ACC112 (cell line): ENCODE measurements around the gene TATDN3.
A peak's percentile ranks its signal among the peaks of the same experiment; 100 is the strongest.
"Not testable (repeated sequence)": the region's sequence is repeated elsewhere in the genome, so short reads cannot be mapped to it uniquely, and the experiment has no call there.

Experiments used
- H2AFZ ChIP-seq: fragments of 200-600 bp; sonication (generic); one replicate; pipeline ENCODE4 v1.6.0; 2017; ENCODE audit warnings: antibody characterized with exemption, low read length; ENCODE audit not compliant: unreplicated experiment
- H3K27ac ChIP-seq: fragments of 200-600 bp; sonication (generic); 2 replicates; pipeline ENCODE4 v1.5.1; 2014; ENCODE audit warnings: low read depth, mild to moderate bottlenecking, antibody characterized with exemption, low read length, moderate library complexity
- H3K27me3 ChIP-seq: fragments of 200-600 bp; sonication (generic); 2 replicates; pipeline ENCODE4 v1.6.1; 2014; ENCODE audit warnings: mild to moderate bottlenecking, antibody characterized with exemption, low read length, moderate library complexity, mixed read lengths; ENCODE audit not compliant: insufficient read depth
- H3K36me3 ChIP-seq: fragments of 200-600 bp; sonication (generic); 2 replicates; pipeline ENCODE4 v1.6.1; 2016; ENCODE audit warnings: mild to moderate bottlenecking, antibody characterized with exemption, low read length, moderate library complexity, mixed read lengths; ENCODE audit not compliant: insufficient read depth
- H3K4me1 ChIP-seq: fragments of 200-600 bp; sonication (generic); one replicate; pipeline ENCODE4 v1.6.1; 2016; ENCODE audit warnings: low read length, mixed read lengths; ENCODE audit not compliant: insufficient read depth, unreplicated experiment, control insufficient read depth
- H3K4me3 ChIP-seq: fragments of 200-600 bp; sonication (generic); 2 replicates; pipeline ENCODE4 v1.5.1; 2014; ENCODE audit warnings: mild to moderate bottlenecking, low read depth, low read length
- H3K79me2 ChIP-seq: fragments of 200-600 bp; sonication (generic); one replicate; pipeline ENCODE4 v1.6.0; 2016; ENCODE audit warnings: low read length; ENCODE audit not compliant: control insufficient read depth, unreplicated experiment, insufficient read depth

Gene TATDN3

DNA sequence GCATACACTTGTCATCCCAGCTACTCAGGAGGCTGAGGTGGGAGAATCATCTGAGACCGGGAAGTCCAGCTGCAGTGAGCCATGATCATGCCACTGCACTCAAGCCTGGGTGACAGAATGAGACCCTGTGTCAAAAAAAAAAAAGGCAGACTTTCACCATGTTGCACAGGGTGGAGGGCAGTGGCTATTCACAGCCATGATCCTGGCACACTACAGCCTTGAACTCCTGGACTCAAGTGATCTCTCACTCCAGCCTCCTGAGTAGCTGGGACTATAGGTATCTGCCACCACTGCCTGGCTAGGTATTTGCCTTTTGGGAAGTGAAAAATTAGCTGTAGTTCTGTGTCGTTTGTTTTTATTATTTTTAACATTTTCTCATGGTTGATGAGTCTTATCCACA lies 36.7 kb downstream of the TATDN3 start:
- no peaks in the 10 kb centered on the region for H3K79me2 ChIP-seq
- H3K4me3 ChIP-seq: no peak overlapping the region
- no peak overlapping the region for H3K27ac ChIP-seq
- H3K36me3 ChIP-seq: no peaks in the 10 kb centered on the region
- H2AFZ ChIP-seq: no peak overlapping the region
- H3K27me3 ChIP-seq: no peaks in the 10 kb centered on the region
- H3K4me1 ChIP-seq: no peaks in the 10 kb centered on the region

DNA sequence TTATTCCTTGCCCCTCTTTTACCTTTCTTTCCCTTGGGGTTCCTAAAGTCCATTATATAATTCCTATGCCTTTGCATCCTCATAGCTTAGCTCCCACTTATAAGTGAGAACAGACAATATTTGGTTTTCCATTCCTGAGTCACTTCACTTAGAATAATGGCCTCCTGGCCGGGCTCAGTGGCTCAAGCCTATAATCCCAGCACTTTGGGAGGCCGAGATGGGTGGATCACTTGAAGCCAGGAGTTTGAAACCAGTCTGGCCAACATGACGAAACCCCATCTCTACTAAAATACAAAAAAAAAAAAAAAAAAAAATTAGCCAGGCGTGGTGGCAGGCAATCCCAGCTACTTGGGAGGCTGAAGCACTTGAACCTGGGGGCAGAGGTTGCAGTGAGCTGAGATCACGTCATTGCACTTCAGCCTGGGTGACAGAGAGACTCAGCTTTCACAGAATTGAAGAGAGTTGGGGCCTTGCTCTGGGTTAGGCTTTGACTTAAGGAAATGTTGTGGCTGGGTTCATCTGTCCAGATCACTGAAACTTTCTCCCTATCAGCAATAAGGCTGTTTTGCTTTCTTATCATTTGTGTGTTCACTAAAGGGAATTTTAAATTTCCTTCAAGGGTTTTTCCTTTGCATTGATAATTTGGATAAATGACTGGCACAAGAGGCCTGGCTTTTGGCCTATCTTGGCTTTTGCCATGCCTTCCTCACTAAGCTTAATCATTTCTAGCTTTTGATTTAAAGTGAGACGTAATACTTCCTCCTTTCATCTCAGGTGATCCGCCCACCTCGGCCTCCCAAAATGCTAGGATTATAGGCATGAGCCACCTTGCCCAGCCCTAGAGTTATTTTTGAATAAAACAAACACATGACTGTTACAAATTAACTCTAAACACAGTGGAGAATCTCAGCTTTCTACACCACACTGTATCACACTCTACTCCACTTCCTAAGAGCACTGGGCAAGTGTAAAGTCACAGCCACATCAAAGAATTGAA lies 41.8 kb downstream of the TATDN3 start:
- H3K36me3 ChIP-seq, H3K27me3 ChIP-seq, H3K4me3 ChIP-seq, H3K27ac ChIP-seq, H2AFZ ChIP-seq, H3K79me2 ChIP-seq, H3K4me1 ChIP-seq: not testable (repeated sequence)

DNA sequence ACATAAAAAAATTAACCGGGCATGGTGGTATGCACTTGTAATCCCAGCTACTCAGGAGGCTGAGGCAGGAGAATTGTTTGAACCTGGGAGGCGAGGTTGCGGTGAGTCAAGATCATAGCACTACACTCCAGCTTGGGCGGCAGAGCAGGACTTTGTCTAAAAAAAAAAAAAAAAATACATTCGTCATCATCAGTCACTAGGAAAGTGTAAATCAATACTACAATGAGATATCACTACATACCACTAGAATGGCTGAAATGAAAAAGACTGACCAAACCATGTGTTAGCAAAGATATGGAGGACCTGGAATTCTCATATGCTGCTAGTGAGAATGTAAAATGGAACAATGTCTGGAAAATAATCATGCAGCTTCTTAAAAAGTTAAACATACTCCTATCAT lies 46.5 kb downstream of the TATDN3 start:
- no peak overlapping the region for H3K27ac ChIP-seq
- H3K4me3 ChIP-seq: no peak overlapping the region
- no peaks in the 10 kb centered on the region for H3K4me1 ChIP-seq
- H3K27me3 ChIP-seq: no peaks in the 10 kb centered on the region
- no peaks in the 10 kb centered on the region for H3K36me3 ChIP-seq
- no peaks in the 10 kb centered on the region for H3K79me2 ChIP-seq
- no peak overlapping the region for H2AFZ ChIP-seq

DNA sequence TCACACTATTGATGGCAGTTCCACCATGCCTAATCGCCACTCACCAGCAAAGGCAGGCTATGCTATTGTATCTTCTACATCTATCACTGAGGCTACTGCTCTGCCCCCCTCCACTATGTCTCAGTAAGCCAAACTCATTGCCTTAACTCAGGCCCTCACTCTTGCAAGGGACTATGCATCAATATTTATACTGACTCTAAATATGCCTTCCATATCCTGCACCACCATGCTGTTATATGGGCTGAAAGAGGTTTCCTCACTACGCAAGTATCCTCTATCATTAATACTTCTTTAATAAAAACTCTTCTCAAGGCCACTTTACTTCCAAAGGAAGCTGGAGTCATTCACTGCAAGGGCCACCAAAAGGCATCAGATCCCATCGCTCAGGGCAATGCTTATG lies 52.8 kb downstream of the TATDN3 start:
- H3K4me3 ChIP-seq, H3K79me2 ChIP-seq, H2AFZ ChIP-seq, H3K4me1 ChIP-seq, H3K27me3 ChIP-seq, H3K36me3 ChIP-seq, H3K27ac ChIP-seq: not testable (repeated sequence)

DNA sequence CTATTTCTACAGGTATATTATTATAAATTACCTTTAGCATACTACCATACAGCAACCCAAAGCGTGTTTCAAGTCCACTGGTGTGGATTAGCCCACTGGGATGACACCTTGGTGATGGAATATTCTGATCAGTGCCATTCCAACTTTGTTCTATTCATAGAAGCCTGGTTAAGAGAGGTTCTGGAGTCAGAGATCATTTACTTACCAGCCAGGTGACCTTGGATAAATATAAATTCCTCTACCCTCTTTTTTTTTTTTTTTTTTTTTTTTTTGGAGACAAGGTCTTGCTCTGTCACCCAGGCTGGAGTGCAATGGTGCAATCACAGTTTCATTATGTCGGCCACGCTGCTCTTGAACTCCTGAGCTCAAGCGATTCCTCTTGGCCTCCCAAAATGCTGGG lies 55.9 kb downstream of the TATDN3 start, which contains the start of gene SPATA45:
Gene SPATA45, minus strand, starts transcription at position 101 of the 400 bp plus-strand sequence. CDS start 11,500 bp downstream, outside the sequence.
- H3K27ac ChIP-seq: no peak within 1 kb of the TSS
- H3K4me3 ChIP-seq: no peak within 1 kb of the TSS
- H3K36me3 ChIP-seq: no peaks in the 10 kb centered on the region
- no peaks in the 10 kb centered on the region for H3K4me1 ChIP-seq
- H3K79me2 ChIP-seq: no peaks in the 10 kb centered on the region
- no peak within 1 kb of the TSS for H2AFZ ChIP-seq
- H3K27me3 ChIP-seq: no peaks in the 10 kb centered on the region

DNA sequence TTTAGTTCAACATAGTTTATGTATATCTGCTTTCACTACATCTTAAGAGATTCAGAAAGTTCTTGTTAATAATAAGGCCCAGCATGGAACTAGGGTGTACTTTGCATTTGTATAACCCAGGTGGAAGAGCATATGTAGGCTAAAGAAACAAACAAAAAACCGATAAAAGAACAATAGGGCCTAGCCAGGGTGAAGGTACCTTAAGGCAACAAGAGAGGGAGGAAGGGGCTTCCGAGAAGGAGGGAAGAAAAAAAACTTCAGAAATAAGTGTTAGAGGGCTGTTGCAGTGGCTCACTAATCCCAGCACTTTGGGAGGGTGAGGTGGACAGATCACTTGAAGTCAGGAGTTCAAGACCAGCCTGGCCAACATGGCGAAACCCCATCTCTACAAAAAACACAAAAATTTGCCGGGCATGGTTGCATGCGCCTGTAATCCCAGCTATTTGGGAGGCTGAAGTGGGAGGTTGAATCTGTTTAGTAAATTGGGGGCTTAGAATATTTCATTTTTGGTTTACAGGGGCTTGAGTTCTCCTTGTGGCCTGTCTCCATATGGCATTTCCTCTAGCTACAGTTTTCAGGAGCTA lies 60.5 kb downstream of the TATDN3 start:
- Histone ChIP-seq H2AFZ (no peak overlapping the region), H3K4me1 (peaks cover 6% of the 10 kb centered on the region), H3K27ac (no peak overlapping the region), H3K79me2 (peaks cover 8% of the 10 kb centered on the region), H3K27me3 (no peaks in the 10 kb centered on the region), H3K36me3 (no peaks in the 10 kb centered on the region; the same call in 1 of the 2 replicates), H3K4me3 (no peak overlapping the region)

DNA sequence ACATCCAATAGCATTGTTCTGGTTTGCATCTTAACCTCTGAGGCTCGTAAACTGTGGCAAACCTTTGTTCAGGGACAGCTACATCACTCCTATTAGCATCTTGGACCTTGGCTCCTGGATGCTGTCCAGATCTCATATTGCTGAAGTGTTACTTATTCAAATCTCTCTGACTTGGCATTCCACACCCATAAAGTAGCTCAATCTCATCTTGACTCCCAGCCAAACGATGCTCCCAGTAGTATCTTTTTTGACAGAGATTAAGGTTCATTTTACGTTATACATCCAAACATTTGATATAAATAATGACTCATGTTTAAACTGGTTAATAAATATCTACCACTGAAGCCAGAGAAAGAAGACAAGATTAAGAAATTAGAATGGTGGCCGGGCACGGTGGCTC lies 62.0 kb downstream of the TATDN3 start:
- Histone ChIP-seq H3K79me2 (peaks cover 14% of the 10 kb centered on the region), H2AFZ (no peak overlapping the region), H3K27me3 (no peaks in the 10 kb centered on the region), H3K4me3 (no peak overlapping the region), H3K27ac (no peak overlapping the region), H3K4me1 (peaks cover 6% of the 10 kb centered on the region), H3K36me3 (no peaks in the 10 kb centered on the region; the same call in 1 of the 2 replicates)

DNA sequence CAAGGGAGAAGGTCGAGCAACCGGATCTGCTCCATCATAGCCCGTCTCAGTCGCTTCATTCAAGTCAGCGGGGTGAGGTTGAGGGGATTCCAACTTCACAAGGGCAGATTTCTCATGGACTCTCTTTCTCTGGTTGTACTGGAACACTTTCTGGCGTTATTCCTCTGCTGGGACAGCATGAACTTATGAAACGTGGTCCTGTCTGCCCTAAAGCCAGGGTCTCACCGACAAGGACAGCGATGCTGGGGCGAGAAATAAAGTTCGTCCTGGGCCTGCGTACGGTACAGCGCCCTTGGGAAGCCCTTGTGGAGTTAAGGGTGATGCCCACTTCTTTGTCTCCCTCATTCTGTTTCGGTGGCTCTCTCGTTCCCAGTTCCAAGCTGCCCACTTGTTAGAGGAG lies 65.1 kb downstream of the TATDN3 start:
- H3K4me1 ChIP-seq: peaks cover 15% of the 10 kb centered on the region
- H3K27me3 ChIP-seq: no peaks in the 10 kb centered on the region
- no peaks in the 10 kb centered on the region; the same call in 1 of the 2 replicates for H3K36me3 ChIP-seq
- no peak overlapping the region for H3K27ac ChIP-seq
- H3K4me3 ChIP-seq: peak overlapping the region; percentile 87
- peaks cover 37% of the 10 kb centered on the region for H3K79me2 ChIP-seq
- no peak overlapping the region for H2AFZ ChIP-seq

DNA sequence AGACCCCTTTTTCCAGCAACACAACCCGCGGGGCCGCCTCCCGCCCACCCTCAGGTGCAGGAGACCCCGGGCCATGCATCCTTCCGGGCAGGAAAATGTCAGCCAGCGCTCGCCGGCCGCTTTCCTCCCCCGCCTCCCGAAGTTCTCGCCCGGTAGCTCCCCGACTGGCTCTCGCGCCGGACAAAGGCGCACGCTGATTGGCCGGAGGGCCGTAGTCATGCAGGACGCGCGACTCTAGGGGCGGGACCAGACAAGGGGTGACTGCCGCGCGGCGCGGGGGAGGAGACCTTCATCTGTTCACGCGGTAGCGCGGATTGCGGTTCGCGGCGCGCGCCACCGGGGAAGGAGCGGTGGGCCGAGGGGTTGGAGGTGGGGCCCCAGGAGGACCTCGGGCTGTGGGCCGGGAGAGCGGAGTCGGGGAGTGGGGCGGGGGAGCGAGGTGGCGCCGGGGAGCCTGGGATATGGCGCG lies 66.3 kb downstream of the TATDN3 start, which contains the start of gene FLVCR1:
Gene FLVCR1, plus strand, starts transcription at position 284 of the 469 bp plus-strand sequence. Its CDS starts 178 bp downstream, at position 462.
- Histone ChIP-seq H3K36me3 (peaks cover 5% of the 10 kb centered on the region), H3K4me3 (peak within 1 kb of the TSS; percentile 87), H3K27ac (peak within 1 kb of the TSS; percentile 52), H2AFZ (peak within 1 kb of the TSS; percentile 92), H3K4me1 (peaks cover 15% of the 10 kb centered on the region), H3K27me3 (no peaks in the 10 kb centered on the region), H3K79me2 (peaks cover 46% of the 10 kb centered on the region)

DNA sequence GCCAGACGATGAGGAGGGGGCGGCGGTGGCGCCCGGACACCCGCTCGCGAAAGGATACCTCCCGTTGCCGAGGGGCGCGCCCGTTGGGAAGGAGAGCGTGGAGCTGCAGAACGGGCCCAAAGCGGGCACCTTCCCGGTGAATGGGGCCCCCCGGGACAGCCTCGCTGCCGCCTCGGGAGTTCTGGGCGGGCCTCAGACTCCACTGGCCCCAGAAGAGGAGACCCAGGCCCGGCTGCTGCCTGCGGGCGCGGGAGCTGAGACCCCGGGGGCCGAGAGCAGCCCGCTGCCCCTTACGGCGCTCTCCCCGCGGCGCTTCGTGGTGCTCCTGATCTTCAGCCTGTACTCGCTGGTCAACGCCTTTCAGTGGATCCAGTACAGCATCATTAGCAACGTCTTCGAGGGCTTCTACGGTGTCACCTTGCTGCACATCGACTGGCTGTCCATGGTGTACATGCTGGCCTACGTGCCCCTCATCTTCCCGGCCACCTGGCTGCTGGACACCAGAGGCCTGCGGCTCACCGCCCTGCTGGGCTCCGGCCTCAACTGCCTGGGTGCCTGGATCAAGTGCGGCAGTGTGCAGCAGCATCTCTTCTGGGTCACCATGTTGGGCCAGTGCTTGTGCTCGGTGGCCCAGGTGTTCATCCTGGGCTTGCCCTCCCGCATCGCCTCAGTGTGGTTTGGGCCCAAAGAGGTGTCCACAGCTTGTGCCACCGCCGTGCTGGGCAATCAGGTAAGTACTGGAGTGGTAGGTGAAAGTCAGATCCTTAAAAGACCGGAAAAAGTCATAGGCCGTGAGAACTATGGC lies 67.0 kb downstream of the TATDN3 start:
- peak overlapping the region; percentile 87 for H3K4me3 ChIP-seq
- H3K36me3 ChIP-seq: peaks cover 5% of the 10 kb centered on the region
- peaks cover 49% of the 10 kb centered on the region for H3K79me2 ChIP-seq
- H3K4me1 ChIP-seq: peaks cover 15% of the 10 kb centered on the region
- peak overlapping the region; percentile 80 for H2AFZ ChIP-seq
- no peaks in the 10 kb centered on the region for H3K27me3 ChIP-seq
- peak overlapping the region; percentile 33 for H3K27ac ChIP-seq
